GM19035 (cell line): ENCODE data around the gene TENM4.

ENCODE experiments used
- ATAC-seq: cut with Tn5 transposase; IDR thresholded peaks from one replicate; pipeline ENCODE4 v1.9.1; 2021; ENCODE audit not compliant: unreplicated experiment

Gene TENM4

DNA sequence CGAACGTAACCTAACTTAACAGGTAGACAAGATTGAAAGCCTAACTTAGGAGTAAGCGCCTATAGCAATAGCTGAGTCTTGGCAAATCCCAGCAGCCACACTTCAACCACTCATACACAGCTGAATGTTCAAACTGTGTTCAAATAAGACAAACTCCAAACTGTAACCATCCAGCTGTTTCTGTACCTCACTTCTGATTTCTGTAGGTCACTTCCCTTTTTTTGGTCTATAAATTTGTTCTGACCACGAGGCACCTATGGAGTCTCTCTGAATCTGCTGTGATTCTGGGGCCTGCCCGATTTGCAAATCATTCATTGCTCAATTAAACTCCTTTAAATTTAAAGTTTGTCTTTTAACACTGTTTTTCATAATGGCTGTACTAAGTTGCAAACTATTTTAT lies 8.2 kb upstream of the TENM4 start:
- ATAC-seq = no peak

DNA sequence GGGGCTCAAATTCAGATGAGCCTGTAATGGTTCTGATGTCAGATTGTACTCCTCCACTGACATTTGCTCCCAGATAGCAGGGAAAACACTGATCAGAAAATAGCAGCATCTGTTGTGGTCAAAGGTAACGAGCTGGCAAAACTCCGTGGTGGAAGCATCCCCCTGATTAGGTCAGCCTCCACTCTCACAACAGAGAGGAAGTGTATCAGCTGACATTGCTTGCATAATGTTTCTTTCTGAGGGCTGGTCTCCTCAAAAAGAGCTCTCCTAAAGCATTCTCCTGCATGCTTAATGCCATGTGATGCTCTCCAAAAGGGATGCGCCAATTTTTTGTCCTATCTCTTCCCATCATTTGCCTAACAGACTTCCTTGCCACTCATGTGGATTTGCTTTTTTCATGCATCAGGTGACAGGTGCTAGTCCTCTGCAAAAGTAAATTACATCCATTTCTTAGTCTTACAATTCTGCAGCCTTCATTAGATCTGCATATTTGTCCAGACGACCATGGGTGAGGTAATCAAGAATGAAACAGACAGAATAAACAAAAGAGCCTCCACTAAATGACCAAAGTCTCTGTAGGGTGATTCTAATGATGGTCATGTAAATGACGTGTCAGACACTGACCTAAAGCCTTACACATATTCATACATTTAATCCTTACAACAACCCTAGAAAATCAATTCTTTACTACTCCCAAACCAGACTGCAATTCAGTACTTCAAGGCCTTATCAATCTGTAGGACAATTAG lies 6.4 kb upstream of the TENM4 start:
- ATAC-seq = no peak

DNA sequence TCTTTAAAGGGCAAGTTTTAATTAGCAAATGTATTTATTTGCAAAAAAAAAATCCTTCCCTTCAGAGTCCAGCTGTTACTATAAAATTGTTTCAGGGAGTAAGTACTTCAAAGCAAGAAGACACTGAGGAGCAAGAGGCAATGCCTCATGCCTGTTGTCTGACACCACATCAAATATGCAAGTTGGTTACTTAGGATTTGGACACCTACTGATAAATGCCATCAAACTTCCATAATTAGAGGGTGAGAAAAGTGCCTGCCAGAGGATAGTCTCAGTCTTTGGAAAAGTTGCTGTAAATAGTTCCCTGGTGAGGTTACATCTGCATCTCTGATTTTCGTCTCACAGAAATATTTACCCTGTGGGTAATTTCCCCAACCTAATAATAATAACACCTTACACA lies 4.1 kb upstream of the TENM4 start:
- ATAC-seq = no peak

DNA sequence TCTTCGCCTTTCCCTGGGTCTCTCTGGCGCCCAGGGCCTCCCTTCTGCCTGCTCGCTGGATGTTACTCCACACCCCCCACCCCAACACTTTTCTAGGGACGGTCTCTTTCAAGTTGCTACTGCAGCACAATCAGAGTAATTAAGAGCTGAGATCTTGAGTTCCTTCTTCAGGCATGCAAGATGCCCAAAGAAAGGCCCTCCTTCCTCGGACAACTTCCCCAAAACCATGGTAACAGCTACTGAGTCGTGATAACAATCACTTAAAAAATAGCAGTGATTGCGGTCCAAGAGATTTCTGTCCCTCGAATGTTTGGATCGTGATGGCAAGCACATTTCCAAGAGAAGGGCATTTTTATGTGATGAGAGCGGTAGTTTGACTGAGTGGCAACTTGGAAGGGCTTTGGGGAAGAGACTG lies 638 bp upstream of the TENM4 start:
- ATAC-seq = no peak

DNA sequence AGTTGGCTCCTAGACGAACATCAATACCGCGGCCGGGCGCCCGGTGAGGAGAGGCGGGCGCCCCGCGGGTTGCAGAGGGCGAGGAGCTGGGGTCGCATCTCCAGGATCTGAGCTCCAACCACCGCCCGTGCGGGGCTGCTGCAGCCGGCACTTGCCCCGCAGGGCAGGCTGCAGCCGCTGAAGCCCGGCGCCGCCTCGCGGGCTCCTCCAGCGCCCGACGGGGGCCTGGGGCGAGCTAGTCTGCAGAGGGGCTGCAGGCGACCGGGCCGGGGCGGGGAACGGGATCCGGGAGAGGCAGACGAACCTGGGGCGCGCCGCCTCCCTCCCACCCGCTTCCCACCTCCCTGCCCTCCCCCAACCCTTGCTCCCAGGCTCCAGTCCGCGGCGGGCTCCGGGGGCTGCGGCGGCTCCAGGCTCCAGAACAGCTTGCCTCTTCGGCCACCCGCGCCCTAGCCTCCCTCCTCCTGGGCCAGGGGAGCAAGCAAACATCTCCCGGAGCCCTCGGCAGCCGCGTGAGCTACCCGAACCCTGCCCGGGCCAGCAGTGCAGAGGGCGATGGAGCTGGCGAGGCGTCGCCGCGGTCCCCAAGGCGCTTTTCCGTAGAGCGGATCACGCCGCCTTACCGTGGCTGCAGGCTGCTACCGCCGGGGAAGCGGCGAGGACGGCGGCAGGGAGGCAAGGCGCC lies 802 bp downstream of the TENM4 start:
- no peak for ATAC-seq

DNA sequence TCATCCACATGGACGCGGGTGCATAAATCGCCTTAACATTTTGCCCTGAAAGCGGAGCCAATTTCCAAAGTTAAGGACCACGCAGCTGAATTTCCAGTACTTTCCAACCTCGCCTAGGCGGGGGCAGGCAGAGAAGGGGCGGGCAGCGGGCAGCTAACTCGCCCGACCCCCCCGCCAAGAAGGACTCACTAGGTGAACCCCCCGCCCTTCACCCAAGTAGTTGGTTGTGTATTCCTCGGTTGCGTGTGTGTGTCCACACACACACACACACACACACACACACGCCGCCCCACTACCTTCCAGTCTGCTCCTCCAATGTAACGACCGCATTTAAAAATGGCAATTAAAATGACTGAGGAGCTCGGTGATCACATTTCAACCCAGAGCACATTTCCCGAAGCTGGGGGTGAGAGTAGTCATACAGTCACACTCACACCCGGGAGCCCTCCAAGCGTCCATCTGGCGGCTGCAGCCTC lies 1.4 kb downstream of the TENM4 start:
- ATAC-seq = no peak

DNA sequence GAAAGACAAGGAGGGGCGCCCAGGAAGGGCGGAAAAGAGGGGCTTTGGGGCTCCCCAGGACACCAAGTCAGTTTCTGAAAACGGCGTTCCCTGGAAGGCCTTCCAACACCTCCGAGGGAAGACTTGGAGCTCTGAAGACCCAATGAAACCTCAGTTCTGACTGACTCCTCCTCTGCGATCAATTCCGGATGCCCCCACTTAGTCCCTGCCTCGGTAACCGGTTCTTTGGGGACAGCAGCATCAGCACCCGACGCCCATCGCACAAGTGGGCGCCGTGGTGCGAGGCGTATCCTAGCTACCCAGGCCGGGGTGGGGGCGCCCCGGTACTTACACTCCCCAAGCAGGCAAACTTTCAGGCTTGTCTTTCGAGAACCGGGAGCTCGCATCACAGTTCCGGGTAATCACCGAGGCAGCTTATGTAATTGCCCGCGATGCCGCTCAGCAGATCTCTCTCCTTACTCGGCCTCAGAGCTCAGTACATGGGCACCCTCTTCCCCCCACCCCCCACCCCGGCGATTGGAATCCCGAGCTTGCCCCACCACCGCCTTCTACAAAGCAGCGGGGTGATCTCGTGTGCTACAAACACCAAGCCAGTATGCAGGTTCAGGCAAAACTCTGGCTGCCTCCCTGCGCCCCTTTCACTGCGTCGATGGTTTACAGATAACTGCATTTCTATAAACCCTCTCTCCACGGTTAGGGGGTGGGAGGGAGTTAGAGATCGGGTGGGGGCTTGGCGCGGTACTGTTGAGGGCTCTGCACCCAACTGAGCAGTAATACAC lies 2.0 kb downstream of the TENM4 start:
- ATAC-seq = no peak

DNA sequence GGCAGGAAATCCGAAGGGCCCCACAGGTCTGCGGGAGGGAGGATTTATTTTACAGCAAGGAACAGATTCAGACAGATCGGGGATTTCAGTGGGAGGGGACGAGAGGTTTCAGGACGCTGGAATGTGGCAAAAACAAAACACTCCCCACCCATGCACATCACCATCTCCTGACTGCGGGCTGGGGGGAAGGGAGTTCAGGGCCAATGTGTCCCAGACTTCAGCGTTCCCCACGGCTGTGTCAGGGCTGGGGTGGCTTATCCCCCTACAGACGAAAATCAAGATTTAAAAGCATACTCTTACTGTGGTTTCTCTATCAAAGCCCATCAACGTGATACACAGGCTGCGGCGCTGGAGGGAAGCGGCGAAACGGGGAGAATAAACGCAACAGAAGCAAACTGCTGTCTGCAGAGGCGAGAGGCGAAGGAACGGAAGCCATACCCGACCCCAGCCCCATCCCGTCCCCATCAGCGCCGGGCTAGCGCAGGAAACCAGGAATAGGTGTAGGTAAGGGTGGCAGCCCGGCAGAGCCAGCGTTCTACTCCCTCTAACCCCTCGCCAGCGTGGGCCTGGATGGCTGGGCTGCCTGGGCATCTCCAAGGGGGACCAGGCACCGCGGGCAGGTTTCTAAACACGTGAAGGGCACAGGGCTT lies 2.7 kb downstream of the TENM4 start:
- ATAC-seq = no peak

DNA sequence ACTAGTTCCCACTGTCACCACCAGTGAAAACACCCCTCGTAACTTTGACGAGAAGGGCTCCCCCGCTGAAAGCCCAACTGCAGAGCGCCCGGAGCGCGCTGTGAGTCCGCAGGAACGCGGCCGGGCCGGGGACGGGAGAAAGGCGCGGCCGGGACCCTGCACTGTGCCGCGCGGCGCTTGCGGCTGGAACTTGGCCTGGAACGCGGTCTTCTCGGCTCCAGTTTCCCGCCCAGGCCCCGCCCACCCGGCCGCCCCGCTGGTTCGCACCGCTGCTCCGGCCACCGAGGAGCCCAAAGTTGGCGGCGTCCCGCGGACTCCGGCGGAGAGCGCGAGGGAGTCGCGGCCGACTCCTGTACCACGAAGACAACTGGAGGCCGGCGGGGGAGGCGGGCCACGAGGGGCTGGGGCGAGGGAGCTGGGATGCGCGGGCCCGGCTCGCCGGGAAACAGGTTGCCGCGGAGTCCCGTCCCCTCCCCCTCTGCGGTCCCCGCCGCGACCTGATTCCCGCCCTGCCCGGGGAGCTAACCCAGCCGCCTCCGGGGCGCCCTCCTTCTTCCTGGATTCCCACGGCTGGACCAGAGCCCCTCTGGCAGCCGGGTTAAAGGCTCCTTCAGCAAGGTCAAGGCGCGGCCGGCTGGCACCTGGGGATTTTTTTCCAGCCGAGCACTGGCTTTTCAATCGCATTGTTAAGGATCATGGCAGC lies 3.4 kb downstream of the TENM4 start:
- no peak for ATAC-seq

DNA sequence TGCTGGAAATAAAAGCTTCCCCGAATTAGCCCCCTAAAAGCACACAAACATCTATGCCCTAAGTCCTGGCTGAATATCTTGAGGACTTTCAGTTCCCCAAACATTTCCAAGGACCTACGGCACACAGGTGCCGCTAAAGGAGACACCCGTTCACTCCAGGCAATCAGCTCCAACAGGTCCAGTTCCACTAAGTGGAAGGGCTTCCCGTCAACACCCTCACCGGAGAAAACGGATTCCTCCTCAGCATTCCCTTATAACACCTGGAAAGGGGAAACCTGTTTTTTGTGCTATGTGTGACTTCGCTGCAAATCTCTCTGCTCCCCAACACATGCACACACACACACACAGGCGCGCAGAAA lies 3.9 kb downstream of the TENM4 start:
- no peak for ATAC-seq

DNA sequence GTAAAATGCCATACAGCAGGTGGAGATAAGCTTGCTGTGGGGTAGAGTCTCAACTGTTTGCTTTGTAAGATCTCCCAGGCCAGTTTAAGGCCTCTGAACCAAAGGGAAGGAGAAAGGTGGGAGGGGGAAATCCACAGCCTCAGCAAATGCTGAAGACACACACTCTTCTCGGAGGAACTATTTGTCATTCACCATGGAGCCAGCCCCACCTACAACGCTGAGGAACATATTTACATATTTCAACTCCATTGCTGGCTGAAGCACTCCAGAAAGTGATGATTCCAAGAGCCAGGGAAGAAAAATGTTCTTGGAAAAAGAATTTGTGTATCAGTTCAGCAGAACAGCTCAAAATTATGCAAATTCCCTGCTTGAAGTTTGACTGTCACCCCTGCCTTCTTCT lies 6.5 kb downstream of the TENM4 start:
- no peak for ATAC-seq

DNA sequence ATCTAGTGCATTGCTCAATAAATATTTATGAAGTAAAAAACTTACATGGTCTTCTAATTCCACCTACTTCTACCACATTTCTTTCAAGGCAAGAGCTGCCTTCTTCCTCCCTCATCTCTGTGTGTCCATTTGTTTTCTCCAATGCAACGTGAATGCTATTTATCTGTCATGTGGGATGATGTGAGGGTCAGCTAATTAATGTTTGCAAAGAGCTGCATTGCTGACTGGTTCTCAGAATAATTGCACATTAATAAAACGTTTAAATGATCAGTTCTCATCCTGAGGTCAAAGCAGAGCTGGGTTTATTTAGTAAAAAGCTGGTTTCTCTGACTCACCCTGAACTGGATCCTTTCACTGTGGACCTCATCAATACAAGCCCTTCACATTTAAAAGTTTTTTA lies 8.7 kb downstream of the TENM4 start:
- no peak for ATAC-seq

DNA sequence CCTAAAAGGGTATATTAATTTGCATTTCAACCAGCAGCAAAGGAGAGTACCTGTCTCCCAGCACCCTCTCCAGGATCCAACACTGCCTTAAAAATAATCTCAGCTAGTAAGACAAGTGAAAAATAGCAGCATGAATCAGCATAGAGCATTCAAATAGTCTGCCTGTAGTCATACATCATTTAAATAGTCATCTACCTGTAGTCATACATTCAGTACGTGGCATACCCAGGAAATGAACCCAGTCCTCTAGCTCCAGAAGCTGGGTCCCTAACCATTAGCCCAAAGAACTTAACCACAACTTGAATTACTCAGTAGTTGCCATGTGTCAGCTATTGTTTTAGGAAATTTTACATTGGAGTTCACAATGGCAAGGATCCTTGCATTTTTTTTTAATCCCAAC lies 9.3 kb downstream of the TENM4 start:
- ATAC-seq = no peak

DNA sequence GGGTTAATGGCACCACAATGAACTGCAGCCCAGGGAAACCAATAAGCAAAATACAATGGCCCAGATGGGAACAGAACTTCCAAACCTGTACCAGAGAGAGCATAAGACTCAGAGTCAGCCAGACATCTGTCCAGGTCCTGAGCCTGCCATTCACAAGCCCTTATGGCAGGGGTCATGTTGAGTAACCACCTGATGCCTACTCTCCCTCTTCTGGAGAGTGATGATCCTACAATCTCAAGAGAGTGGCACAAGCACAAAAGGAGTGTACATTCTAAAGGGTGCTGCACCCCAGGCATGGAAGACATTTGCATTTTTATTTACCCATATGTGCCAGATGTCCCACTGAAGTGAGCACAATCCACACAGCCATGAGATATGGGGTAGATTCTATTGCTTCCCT lies 10.6 kb downstream of the TENM4 start:
- ATAC-seq = no peak

DNA sequence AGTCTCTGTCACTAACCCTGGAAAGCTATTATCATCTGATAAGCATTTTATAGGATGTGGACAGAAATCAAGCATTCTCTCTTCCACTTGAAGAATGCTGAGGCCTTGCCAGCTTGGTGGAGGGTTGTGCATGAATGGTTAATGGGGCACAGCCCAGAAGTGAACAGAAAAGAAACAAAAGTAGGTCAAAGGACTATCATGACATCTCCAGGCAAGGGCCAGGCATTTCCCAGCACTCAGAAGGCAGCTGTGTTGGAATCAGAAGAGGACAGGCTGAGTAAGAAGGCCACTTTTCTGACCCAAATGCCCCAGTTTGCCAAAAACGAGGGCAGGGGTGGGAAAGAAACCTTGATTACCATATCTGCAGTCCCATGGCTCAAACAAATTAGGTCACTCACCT lies 12.4 kb downstream of the TENM4 start:
- no peak for ATAC-seq

DNA sequence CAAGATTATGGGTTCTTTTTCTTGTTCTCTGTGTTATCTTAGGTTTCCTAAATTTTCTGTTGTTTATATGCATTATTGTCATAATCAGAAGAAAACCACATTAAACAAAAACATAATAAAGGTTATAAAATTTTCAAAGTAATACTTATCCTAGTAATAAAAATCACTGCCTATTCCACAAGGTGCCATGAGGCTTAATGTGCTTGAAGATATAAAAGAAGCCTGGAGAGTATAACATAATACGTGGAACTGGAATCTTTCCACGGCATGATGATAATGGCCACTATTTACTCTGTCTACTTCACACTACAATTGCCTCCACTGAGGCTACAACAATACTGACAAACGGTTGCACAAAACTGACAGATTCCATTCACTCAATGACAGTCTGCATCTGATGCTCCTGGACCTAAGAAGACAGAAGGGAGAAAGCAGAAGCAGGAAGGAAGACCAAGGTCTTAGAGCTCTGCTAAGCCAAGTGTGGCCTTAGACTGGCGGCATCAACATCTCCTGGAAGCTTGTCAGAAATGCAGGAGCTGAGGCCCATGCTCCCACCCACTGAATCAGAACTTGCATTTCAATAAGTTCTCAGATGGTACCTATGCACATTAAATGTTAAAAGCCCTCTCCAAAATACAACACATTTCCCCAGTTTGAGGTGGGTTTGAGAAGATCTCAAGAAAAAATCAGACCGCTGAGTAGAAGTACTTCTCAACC lies 13.1 kb downstream of the TENM4 start:
- no peak for ATAC-seq

DNA sequence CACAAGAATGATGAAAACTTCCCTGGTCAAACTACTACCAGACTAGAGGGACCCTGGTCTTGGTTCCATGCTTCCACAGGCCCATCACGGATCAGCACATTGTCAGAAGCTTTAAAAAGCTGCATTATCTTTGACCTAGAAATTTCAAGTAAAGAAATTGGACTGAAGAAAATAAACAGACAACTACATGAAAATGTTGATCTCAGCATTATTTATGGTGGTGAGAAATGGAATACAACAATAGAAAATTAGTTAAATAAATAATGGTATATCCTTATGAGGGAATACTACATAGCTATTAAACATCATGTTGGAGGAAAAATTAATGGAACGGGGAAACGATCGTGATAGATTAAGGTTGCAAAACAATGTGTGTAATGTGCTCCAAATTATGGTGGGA lies 13.7 kb downstream of the TENM4 start:
- ATAC-seq = no peak

DNA sequence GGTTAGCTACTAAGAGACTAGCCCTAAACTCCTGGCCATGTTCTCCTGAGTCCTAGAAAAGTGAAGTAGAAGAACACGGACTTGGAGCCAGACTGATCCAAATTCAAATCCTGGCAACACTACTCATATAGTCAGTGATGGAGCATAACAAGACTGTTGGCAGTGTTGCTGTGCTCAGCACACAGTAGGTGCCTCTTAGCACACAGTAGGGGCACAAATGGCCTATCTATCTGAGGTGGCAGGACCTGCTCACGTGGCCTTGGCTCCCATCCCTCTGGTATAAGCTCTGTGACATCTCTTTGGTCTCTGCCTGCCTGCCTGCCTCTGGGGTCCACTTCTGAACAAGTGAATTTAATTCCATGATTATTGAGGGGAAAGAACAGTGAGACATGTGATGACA lies 15.4 kb downstream of the TENM4 start:
- ATAC-seq = no peak

DNA sequence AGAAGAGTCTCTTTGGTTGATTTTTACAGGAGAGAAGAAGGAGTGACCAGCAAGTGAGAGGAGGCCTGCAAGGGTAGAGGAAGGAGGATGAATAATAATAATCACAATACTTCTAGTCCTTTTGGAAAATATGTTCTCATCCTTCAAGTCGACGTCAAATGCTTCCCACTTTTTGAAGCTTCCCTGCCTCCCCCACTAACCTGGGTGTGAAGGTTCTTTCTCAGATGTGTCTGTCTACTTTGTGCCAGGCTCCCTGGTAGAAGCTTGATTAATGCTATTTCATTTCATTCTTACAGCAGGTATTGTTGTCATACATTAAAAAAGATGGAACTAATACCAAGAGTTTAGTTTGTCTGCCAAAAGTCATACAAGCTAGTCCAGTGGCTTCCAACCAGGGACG lies 17.1 kb downstream of the TENM4 start:
- no peak for ATAC-seq

DNA sequence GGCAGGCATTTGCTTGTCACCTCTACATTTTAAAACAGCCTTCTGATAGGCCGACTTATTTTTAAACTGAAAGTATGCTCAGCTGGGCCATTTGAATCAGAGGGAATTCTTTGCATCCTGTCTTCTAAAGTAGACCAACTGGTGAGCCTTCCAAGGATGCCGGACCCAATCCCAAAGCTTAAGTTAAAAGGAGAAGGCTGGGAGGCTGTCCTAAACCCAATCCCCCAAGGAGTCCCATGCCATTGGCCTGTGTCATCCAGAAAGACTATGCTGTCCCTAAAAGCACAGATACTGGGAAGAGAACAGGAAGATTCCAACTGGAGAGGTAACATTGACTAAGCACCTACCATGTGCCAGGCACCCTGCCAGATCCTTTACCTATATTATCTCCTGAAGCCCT lies 18.0 kb downstream of the TENM4 start:
- ATAC-seq = no peak
